Muscle layer of colon (tissue), 2 donors: ENCODE results near the gene TAGLN2.

Experiments used
- H3K27ac ChIP-seq: one replicate; pipeline ENCODE4 v1.7.0; 2013; ENCODE audit warnings: low read depth, mild to moderate bottlenecking, low read length, moderate library complexity
- H3K27me3 ChIP-seq, 2 donors: one replicate each; pipeline ENCODE4 v1.7.0; 2013; ENCODE audit warnings: low read length in 2 of 2, mild to moderate bottlenecking in 2 of 2; ENCODE audit not compliant: insufficient read depth in 2 of 2, control insufficient read depth in 1 of 2
- H3K36me3 ChIP-seq: one replicate; pipeline ENCODE4 v1.7.0; 2013; ENCODE audit warnings: mild to moderate bottlenecking, low read length; ENCODE audit not compliant: insufficient read depth
- H3K4me1 ChIP-seq: one replicate; pipeline ENCODE4 v1.7.0; 2013; ENCODE audit warnings: mild to moderate bottlenecking, low read length; ENCODE audit not compliant: insufficient read depth
- H3K4me3 ChIP-seq, 2 donors: one replicate each; pipeline ENCODE4 v1.7.0; 2013; ENCODE audit warnings: low read length in 2 of 2, low read depth in 1 of 2, mild to moderate bottlenecking in 1 of 2, moderate library complexity in 1 of 2
- H3K9ac ChIP-seq: one replicate; pipeline ENCODE4 v1.7.0; 2013; ENCODE audit warnings: low read length
- H3K9me3 ChIP-seq: one replicate; pipeline ENCODE4 v1.7.0; 2013; ENCODE audit warnings: mild to moderate bottlenecking, low read length
- donor health status: abdominal sarcoma.
- donor health status: Adenocarcinoma of cecum.

The TAGLN2 gene

DNA sequence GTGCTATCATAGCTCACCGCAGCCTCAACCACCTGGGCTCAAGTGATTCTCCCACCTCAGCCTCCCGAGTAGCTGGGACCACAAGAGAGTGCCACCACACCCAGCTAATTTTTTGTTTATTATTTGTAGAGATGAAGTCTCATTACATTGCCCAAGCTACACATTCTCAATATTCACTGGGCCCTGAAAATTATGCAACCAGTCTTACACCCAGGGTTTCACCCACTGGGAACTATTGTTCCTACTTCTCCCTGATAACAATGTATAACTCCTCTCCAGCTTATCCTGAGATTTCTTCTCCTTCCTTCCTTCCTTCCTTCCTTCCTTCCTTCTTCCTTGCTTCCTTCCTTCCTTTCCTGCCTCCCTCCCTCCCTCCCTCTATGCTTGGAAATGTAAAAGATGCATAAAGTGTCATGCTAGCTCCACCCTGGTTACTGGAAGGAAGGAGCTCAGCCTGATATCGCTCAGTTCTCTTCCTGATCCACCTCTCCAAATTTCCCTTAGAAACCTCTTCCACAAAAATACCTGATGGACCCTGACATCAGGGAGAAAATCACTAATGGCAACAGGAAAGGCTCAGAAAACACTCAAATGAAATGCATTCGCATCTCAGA lies 51.7 kb downstream of the TAGLN2 start:
- no peak overlapping the region for H3K27ac ChIP-seq
- no peaks in the 10 kb centered on the region for H3K36me3 ChIP-seq
- H3K9ac ChIP-seq: no peak overlapping the region

DNA sequence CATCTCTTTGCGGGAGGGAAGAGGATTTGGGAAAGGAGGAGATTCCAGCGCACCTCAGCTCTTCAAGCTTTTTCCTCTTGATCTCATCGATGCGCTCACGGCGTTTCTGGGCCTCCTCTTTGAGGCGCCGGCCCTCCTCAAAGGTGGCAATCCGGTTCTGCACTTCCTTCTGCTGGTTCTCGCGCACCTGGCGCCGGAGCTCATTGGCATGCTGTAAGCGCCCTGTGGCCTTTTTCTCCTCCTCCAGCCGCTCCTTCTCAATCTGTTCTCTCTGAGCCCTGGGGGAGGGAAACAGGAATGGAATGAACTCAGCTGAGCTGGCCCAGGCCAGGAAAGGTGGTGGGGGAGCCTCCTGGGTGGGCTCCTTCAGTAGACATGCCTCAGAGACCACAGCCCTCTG lies 52.4 kb downstream of the TAGLN2 start:
- peaks cover 4% of the 10 kb centered on the region for H3K4me1 ChIP-seq
- H3K27me3 ChIP-seq: peaks cover 0 to 35% of the 10 kb centered on the region in 2 donors
- no peak overlapping the region for H3K27ac ChIP-seq

More for the DNA sequence above, 51.7 kb downstream of the TAGLN2 start:
- no peak overlapping the region for H3K4me3 ChIP-seq
- H3K4me1 ChIP-seq: no peaks in the 10 kb centered on the region
- no peaks in the 10 kb centered on the region for H3K9me3 ChIP-seq
- H3K27me3 ChIP-seq: peaks cover 0 to 35% of the 10 kb centered on the region in 2 donors

DNA sequence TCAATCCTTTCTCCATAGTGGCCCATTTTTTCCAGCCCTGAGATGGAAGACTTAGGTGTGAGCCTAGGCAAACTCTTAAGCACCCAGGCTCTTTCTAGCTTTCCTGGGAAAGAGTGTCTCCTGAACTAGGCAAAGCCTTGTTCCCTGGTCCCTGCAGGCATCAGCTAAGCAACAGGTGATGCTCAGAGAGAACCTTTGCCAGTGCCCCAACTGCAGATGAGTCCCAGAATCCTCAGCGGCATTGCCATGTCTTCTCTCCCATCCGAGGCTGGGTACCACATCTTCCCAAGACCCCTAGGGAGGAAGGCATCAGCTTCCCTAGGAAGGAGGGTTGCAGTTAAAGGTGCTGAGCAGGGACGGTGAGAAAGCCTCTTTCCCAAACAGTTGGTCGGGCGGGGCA lies 54.6 kb downstream of the TAGLN2 start:
- H3K27ac ChIP-seq: no peak overlapping the region
- H3K27me3 ChIP-seq: peaks cover 0 to 31% of the 10 kb centered on the region in 2 donors
- H3K4me1 ChIP-seq: peaks cover 12% of the 10 kb centered on the region
- no peaks in the 10 kb centered on the region for H3K9me3 ChIP-seq
- no peak overlapping the region for H3K9ac ChIP-seq
- no peaks in the 10 kb centered on the region for H3K36me3 ChIP-seq
- H3K4me3 ChIP-seq: no peak overlapping the region

More for the DNA sequence above, 52.4 kb downstream of the TAGLN2 start:
- Histone ChIP-seq H3K4me3 (no peak overlapping the region), H3K36me3 (no peaks in the 10 kb centered on the region), H3K9me3 (no peaks in the 10 kb centered on the region), H3K9ac (no peak overlapping the region)

DNA sequence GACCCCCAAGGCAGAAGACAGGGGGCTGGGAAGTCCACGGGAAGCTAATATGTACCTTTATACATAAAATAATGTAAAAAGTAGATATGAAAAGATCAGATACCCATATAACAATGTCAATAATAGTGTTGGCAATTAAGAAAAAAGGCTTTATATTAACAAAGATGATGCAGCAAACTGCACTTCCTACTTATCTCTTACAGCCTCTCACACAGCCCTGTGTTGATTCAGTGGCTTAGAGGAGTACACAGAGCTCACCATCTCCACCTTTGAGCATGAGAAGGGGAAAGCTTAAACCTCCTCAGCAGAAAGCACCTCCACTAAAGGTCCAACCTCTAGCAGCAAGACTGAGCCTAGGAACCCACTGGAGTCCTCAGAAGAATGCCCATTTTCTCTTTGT lies 55.7 kb downstream of the TAGLN2 start:
- Histone ChIP-seq H3K4me3 (no peak overlapping the region), H3K4me1 (peaks cover 12% of the 10 kb centered on the region), H3K27ac (no peak overlapping the region), H3K9ac (no peak overlapping the region), H3K27me3 (peaks cover 0 to 31% of the 10 kb centered on the region in 2 donors), H3K9me3 (no peaks in the 10 kb centered on the region), H3K36me3 (no peaks in the 10 kb centered on the region)

DNA sequence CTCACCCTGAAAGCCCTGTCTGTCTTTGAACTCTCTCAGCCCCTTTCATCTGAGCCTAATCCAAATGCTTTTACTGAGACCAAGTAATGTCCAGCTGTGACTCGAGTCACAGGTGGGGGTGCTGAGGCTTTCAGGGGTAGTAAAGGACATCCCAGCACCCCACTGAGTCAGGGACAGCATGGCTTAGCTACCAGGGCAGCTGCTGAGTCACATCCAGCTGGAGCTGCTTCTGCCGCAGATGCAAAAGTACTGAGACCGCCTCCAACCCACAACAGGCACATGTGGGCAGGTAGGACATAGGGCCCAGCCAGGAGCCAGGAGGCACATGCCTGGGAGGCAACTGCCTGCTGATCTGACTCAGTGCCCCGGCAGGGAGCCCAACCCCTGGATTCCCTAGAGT lies 56.1 kb downstream of the TAGLN2 start:
- Histone ChIP-seq H3K27ac (no peak overlapping the region), H3K27me3 (peaks cover 0 to 31% of the 10 kb centered on the region in 2 donors), H3K9ac (no peak overlapping the region), H3K4me1 (peaks cover 12% of the 10 kb centered on the region), H3K36me3 (no peaks in the 10 kb centered on the region), H3K9me3 (no peaks in the 10 kb centered on the region), H3K4me3 (no peak overlapping the region)

DNA sequence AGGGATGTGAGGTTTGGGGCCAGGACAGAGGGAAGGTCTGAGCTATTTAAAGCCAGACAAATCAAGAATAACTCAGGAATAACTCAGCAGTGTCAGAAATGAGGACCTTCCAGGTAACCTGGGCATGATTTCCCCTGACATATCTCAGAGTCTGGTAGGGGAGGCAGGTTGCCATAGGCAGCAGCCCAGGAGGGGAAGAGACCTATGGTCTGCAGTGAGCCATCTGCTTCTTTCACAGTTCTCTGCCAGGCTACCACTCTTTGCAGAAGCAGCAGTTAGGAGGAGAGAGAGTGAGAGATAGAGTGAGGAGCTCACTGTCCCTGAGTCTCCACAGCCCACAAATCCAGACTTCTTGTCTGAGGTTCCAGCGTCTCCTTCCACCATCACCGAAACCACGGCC lies 56.5 kb downstream of the TAGLN2 start:
- Histone ChIP-seq H3K9ac (no peak overlapping the region), H3K27ac (no peak overlapping the region), H3K4me1 (peaks cover 12% of the 10 kb centered on the region), H3K9me3 (no peaks in the 10 kb centered on the region), H3K4me3 (no peak overlapping the region), H3K27me3 (peaks cover 0 to 31% of the 10 kb centered on the region in 2 donors), H3K36me3 (no peaks in the 10 kb centered on the region)
